Suprapubic skin (tissue), 4 donors: ENCODE results near the gene PIK3R5. TPM values are rescaled to one million over a fixed set of nuclear protein-coding genes. Genes with fewer than 3 reads are reported as not detected.

Source experiments
- DNase-seq, 2 donors: peaks; one replicate each; pipeline ENCODE4 v3.0.0-alpha.2; 2019; ENCODE audit warnings: low spot score in 2 of 2
- H3K27ac ChIP-seq: fragments of 200-600 bp; sonication (generic); one replicate; pipeline ENCODE4 v1.5.1; 2019
- H3K27me3 ChIP-seq: fragments of 200-600 bp; sonication (generic); one replicate; pipeline ENCODE4 v1.5.1; 2019
- H3K36me3 ChIP-seq: fragments of 200-600 bp; sonication (generic); one replicate; pipeline ENCODE4 v1.5.1; 2019
- H3K4me1 ChIP-seq: fragments of 200-600 bp; sonication (generic); one replicate; pipeline ENCODE4 v1.5.1; 2019
- H3K4me3 ChIP-seq: fragments of 200-600 bp; sonication (generic); one replicate; pipeline ENCODE4 v1.5.1; 2019; ENCODE audit warnings: mild to moderate bottlenecking
- H3K9me3 ChIP-seq: fragments of 200-600 bp; sonication (generic); one replicate; pipeline ENCODE4 v1.5.1; 2019
- EP300 ChIP-seq: sonication (generic); formaldehyde crosslinking; IDR thresholded peaks from one replicate; pipeline ENCODE4 v1.6.1; 2017; ENCODE audit warnings: antibody characterized with exemption
- POLR2A ChIP-seq, 2 donors: fragments of 450-650 bp; IDR thresholded peaks; one replicate each; pipeline ENCODE4 v1.6.1; 2017; ENCODE audit warnings: antibody characterized with exemption in 2 of 2, mild to moderate bottlenecking in 2 of 2, moderate library complexity in 2 of 2
- POLR2AphosphoS5 ChIP-seq, 3 donors: sonication (generic); formaldehyde crosslinking; IDR thresholded peaks; one replicate each; pipeline ENCODE4 v1.6.1; 2017; ENCODE audit warnings: antibody characterized with exemption in 3 of 3
- WGBS: methylation state at CpG from one replicate; pipeline ENCODE4 v1.1.5; 2018; 5-methylcytosine and 5-hydroxymethylcytosine counted together
- total RNA-seq, 4 donors: library from RNA; depleted of rRNA; stranded (reverse); fragments of >200 nt; gene quantifications; one replicate each; pipeline ENCODE4 v1.1.0, GENCODE V29; 2016
- TF ChIP-seq, protein P1 (sequence below), 2 donors: fragments of 200-600 bp in 1 of 2; fragments of 450-650 bp in 1 of 2; sonication (generic) in 1 of 2; IDR thresholded peaks; one replicate each; pipeline ENCODE4 v1.5.1; 2016 to 2019; ENCODE audit warnings: antibody characterized with exemption in 2 of 2, mild to moderate bottlenecking in 1 of 2, moderate library complexity in 1 of 2

PIK3R5 gene
- total RNA-seq, 4 donors from 2014 or later: 3.6 to 13.5 (median 5.0) TPM

GRCh38 chr17:9003355-9004131 is 38.0 kb upstream of the PIK3R5 start:
- Histone ChIP-seq H3K4me1 (peaks cover 25% of the 10 kb centered on the region), H3K4me3 (peak overlapping the region; percentile 60), H3K36me3 (no peaks in the 10 kb centered on the region), H3K27ac (no peak overlapping the region), H3K27me3 (peaks cover 60% of the 10 kb centered on the region), H3K9me3 (no peaks in the 10 kb centered on the region)
- WGBS: 1% methylated on average over 43 of the region's 90 CpGs
- TF ChIP-seq, protein P1, sequence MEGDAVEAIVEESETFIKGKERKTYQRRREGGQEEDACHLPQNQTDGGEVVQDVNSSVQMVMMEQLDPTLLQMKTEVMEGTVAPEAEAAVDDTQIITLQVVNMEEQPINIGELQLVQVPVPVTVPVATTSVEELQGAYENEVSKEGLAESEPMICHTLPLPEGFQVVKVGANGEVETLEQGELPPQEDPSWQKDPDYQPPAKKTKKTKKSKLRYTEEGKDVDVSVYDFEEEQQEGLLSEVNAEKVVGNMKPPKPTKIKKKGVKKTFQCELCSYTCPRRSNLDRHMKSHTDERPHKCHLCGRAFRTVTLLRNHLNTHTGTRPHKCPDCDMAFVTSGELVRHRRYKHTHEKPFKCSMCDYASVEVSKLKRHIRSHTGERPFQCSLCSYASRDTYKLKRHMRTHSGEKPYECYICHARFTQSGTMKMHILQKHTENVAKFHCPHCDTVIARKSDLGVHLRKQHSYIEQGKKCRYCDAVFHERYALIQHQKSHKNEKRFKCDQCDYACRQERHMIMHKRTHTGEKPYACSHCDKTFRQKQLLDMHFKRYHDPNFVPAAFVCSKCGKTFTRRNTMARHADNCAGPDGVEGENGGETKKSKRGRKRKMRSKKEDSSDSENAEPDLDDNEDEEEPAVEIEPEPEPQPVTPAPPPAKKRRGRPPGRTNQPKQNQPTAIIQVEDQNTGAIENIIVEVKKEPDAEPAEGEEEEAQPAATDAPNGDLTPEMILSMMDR (IDR thresholded peaks at IDR 0.05): no peak
- TF ChIP-seq POLR2A (IDR thresholded peaks at IDR 0.05) (no peak), EP300 (no peak), POLR2AphosphoS5 (IDR thresholded peaks at IDR 0.05) (no peak)
- no peak for DNase-seq

DNA sequence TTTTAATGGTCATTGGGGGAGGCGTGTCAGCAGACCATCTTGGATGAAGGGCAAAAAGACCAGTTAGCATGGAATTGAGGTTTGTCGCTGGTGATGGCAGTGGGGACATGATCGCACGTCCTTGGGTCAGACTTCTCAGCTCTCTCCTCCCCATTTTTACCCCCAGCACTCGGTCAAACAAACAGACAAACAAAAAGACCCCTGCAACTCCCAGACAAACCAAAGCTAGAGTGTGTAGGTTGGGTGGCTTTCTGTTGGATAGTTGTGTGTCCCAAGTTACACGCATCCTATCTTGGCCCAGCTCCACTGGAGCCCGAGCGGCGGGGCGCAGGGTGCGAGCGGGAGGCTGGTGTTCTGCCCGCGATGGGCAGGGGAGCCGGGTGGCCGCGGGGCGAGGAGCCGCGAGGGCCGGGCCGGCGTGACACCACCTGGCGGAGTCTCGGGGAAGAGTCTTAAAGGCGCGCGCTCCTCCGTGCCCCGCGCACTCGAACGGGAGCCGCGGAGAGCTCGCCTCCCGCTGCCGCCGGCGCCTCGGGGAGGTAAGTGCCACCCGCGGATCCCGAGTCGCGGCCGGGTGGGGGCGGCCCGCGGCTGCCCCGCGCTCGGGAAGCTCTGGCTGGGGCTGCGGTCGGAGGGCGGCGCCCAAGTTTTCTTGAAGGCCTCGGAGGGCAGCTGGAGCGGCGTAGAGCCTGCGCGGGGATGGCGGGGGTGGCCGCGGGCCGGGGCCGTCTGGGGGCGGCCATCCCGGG is 37.3 kb upstream of the PIK3R5 start:
- no peaks in the 10 kb centered on the region for H3K36me3 ChIP-seq
- no peak overlapping the region for H3K27ac ChIP-seq
- 7% methylated on average over 23 of the region's 69 CpGs for WGBS
- peaks cover 25% of the 10 kb centered on the region for H3K4me1 ChIP-seq
- peak overlapping the region; percentile 60 for H3K4me3 ChIP-seq
- TF ChIP-seq, protein P1 (IDR thresholded peaks at IDR 0.05): peak in 1 of 2 donors; percentile 35
- TF ChIP-seq EP300: no peak
- peaks cover 55% of the 10 kb centered on the region for H3K27me3 ChIP-seq
- DNase-seq: no peak
- no peaks in the 10 kb centered on the region for H3K9me3 ChIP-seq

DNA sequence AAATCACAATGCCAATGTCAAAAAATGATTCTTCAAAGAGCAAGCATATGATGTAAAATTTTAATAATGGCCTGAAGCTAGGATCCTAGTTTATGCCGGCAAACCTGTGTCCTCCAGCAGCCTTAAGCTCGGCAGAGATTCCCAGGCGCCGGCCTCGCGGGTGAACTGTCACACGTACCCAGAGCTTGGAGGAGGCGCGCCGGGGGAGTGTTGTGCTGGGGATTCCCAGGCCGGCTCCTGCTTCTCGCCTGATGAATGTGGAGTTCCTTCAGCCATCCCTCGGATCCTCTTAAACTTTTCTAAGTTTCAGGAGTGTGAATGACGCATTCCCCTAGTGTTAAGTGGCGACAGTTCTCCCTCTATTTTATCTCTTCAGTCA is 36.7 kb upstream of the PIK3R5 start:
- Histone ChIP-seq H3K4me1 (peaks cover 25% of the 10 kb centered on the region), H3K4me3 (no peak overlapping the region), H3K36me3 (no peaks in the 10 kb centered on the region), H3K9me3 (no peaks in the 10 kb centered on the region), H3K27ac (no peak overlapping the region), H3K27me3 (peaks cover 55% of the 10 kb centered on the region)
- no peak for TF ChIP-seq POLR2A (IDR thresholded peaks at IDR 0.05)
- TF ChIP-seq, protein P1 (IDR thresholded peaks at IDR 0.05): no peak
- TF ChIP-seq POLR2AphosphoS5 (IDR thresholded peaks at IDR 0.05): no peak
- TF ChIP-seq EP300: no peak
- WGBS: 37% methylated on average over 15 of the region's 15 CpGs
- DNase-seq: no peak

GRCh38 chr17:9001559-9001958 is 36.1 kb upstream of the PIK3R5 start:
- no peak for DNase-seq
- Histone ChIP-seq H3K27ac (no peak overlapping the region), H3K36me3 (no peaks in the 10 kb centered on the region), H3K27me3 (peaks cover 50% of the 10 kb centered on the region), H3K9me3 (no peaks in the 10 kb centered on the region), H3K4me3 (no peak overlapping the region), H3K4me1 (peaks cover 25% of the 10 kb centered on the region)
- 64% methylated on average over 3 of the region's 3 CpGs for WGBS
- no peak for TF ChIP-seq POLR2AphosphoS5 (IDR thresholded peaks at IDR 0.05)

GRCh38 chr17:8997994-8998628 is 32.6 kb upstream of the PIK3R5 start:
- WGBS: 16% methylated on average over 9 of the region's 9 CpGs
- H3K36me3 ChIP-seq: no peaks in the 10 kb centered on the region
- no peaks in the 10 kb centered on the region for H3K9me3 ChIP-seq
- peaks cover 16% of the 10 kb centered on the region for H3K27me3 ChIP-seq
- TF ChIP-seq, protein P1 (IDR thresholded peaks at IDR 0.05): peak; percentile 74 to 80
- TF ChIP-seq EP300: no peak
- H3K4me3 ChIP-seq: no peak overlapping the region
- H3K4me1 ChIP-seq: peaks cover 10% of the 10 kb centered on the region
- DNase-seq: no peak
- no peak overlapping the region for H3K27ac ChIP-seq
